Endodermal cell (in vitro differentiated cells): ENCODE measurements around the gene RAD51D. TPM values are rescaled to one million over a fixed set of nuclear protein-coding genes. Genes with fewer than 3 reads are reported as not detected.

Source experiments
- DNase-seq: peaks from one replicate; pipeline ENCODE4 v3.0.0-alpha.2; 2017
- H3K27ac ChIP-seq: 2 replicates; pipeline ENCODE4 v1.5.1; 2013; ENCODE audit warnings: mild to moderate bottlenecking, low read depth, low read length, moderate library complexity
- H3K27me3 ChIP-seq: 2 replicates; pipeline ENCODE4 v1.6.1; 2013; ENCODE audit warnings: mild to moderate bottlenecking, low read length, moderate library complexity; ENCODE audit not compliant: insufficient read depth, control insufficient read depth, poor library complexity, severe bottlenecking
- H3K36me3 ChIP-seq: 2 replicates; pipeline ENCODE4 v1.7.0; 2013; ENCODE audit warnings: mild to moderate bottlenecking, low read length, moderate library complexity; ENCODE audit not compliant: control insufficient read depth, insufficient read depth
- H3K4me1 ChIP-seq: one replicate; pipeline ENCODE4 v1.7.0; 2013; ENCODE audit warnings: low read length; ENCODE audit not compliant: control insufficient read depth, insufficient read depth
- H3K4me3 ChIP-seq: 2 replicates; pipeline ENCODE4 v1.5.1; 2013; ENCODE audit warnings: mild to moderate bottlenecking, low read length, moderate library complexity
- H3K9ac ChIP-seq: 2 replicates; pipeline ENCODE4 v1.6.1; 2013; ENCODE audit warnings: mild to moderate bottlenecking, low read length, moderate library complexity; ENCODE audit not compliant: poor library complexity, severe bottlenecking; ENCODE audit errors: extremely low read depth
- H3K9me3 ChIP-seq: 2 replicates; pipeline ENCODE4 v1.6.1; 2013; ENCODE audit warnings: mild to moderate bottlenecking, low read length, moderate library complexity; ENCODE audit not compliant: control insufficient read depth
- H3K27ac Mint-ChIP-seq: 2 replicates; pipeline ENCODE4 v1.8.0; 2020; ENCODE audit warnings: mixed read lengths
- H3K27me3 Mint-ChIP-seq: 2 replicates; pipeline ENCODE4 v1.8.0; 2021; ENCODE audit warnings: mild to moderate bottlenecking, mixed read lengths; ENCODE audit not compliant: insufficient read depth
- H3K36me3 Mint-ChIP-seq: 2 replicates; pipeline ENCODE4 v1.8.0; 2020; ENCODE audit warnings: low read depth, mixed read lengths
- H3K4me1 Mint-ChIP-seq: 2 replicates; pipeline ENCODE4 v1.8.0; 2020; ENCODE audit warnings: mixed read lengths
- H3K4me3 Mint-ChIP-seq: 2 replicates; pipeline ENCODE4 v1.8.0; 2020; ENCODE audit warnings: mild to moderate bottlenecking, moderate library complexity, mixed read lengths
- H3K9me3 Mint-ChIP-seq: 2 replicates; pipeline ENCODE4 v1.8.0; 2020; ENCODE audit warnings: mild to moderate bottlenecking, mixed read lengths
- CTCF ChIP-seq: fragments of 200-600 bp; sonication (generic); conservative IDR thresholded peaks from 2 replicates; pipeline ENCODE4 v1.5.0; 2021; ENCODE audit warnings: antibody characterized with exemption, mild to moderate bottlenecking
- WGBS, 2 experiments: methylation state at CpG; one replicate each; pipeline versions ENCODE4 v1.1.5 to v1.1.7; 2013; ENCODE audit warnings: missing lambda C conversion rate in 2 of 2, mixed read lengths in 1 of 2; ENCODE audit not compliant: insufficient coverage in 1 of 2, insufficient read length in 1 of 2; 5-methylcytosine and 5-hydroxymethylcytosine counted together
- total RNA-seq, 2 donors: library from RNA; stranded (reverse); fragmentation: NEBNext Ultra II Directional in 1 of 2; extraction: Animal tissue kit (Norgen Biotek cat#: 25700) in 1 of 2; gene quantifications; 2 replicates in 1 of 2; 3 replicates in 1 of 2; pipeline ENCODE4 v1.2.1, GENCODE V29; 2021

The RAD51D gene
- total RNA-seq, 2 donors from 2014 or later, result 24.8 to 26.0 TPM

GRCh38 chr17:35084987-35085386 is 34.7 kb downstream of the RAD51D start:
- H3K9me3 ChIP-seq, result no peaks in the 10 kb centered on the region
- no peak overlapping the region for H3K4me3 ChIP-seq
- no peaks in the 10 kb centered on the region for H3K36me3 ChIP-seq
- WGBS, 2 experiments, result 80 to 88% methylated on average over 2 of the region's 2 CpGs
- no peaks in the 10 kb centered on the region for H3K27me3 ChIP-seq
- no peak overlapping the region for H3K9ac ChIP-seq
- Mint-ChIP-seq H3K27me3 (no peaks in the 10 kb centered on the region), H3K27ac (no peak overlapping the region), H3K9me3 (no peaks in the 10 kb centered on the region), H3K36me3 (peaks cover 2% of the 10 kb centered on the region), H3K4me3 (no peak overlapping the region), H3K4me1 (peaks cover 60% of the 10 kb centered on the region)
- no peak for DNase-seq
- peaks cover 5% of the 10 kb centered on the region for H3K4me1 ChIP-seq
- no peak for TF ChIP-seq CTCF
- H3K27ac ChIP-seq, result no peak overlapping the region

GRCh38 chr17:35083071-35083470 is 36.6 kb downstream of the RAD51D start:
- H3K27ac ChIP-seq, result no peak overlapping the region
- peaks cover 62% of the 10 kb centered on the region for H3K4me1 Mint-ChIP-seq
- H3K36me3 Mint-ChIP-seq, result peaks cover 2% of the 10 kb centered on the region
- H3K27me3 ChIP-seq, result no peaks in the 10 kb centered on the region
- H3K9ac ChIP-seq, result no peak overlapping the region
- H3K4me3 ChIP-seq, result no peak overlapping the region
- no peaks in the 10 kb centered on the region for H3K36me3 ChIP-seq
- H3K27me3 Mint-ChIP-seq, result no peaks in the 10 kb centered on the region
- H3K9me3 Mint-ChIP-seq, result no peaks in the 10 kb centered on the region
- no peaks in the 10 kb centered on the region for H3K9me3 ChIP-seq
- H3K4me3 Mint-ChIP-seq, result no peak overlapping the region
- DNase-seq, result no peak
- H3K27ac Mint-ChIP-seq, result peak overlapping the region; percentile 6
- peaks cover 8% of the 10 kb centered on the region for H3K4me1 ChIP-seq
- TF ChIP-seq CTCF, result no peak
- whole genome bisulfite sequencing, 2 experiments, result 75 to 94% methylated on average over 2 of the region's 2 CpGs

GRCh38 chr17:35082073-35082657 is 37.5 kb downstream of the RAD51D start:
- H3K9me3 ChIP-seq, result no peaks in the 10 kb centered on the region
- peaks cover 11% of the 10 kb centered on the region for H3K4me1 ChIP-seq
- H3K36me3 ChIP-seq, result no peaks in the 10 kb centered on the region
- H3K4me3 ChIP-seq, result no peak overlapping the region
- DNase-seq, result no peak
- Mint-ChIP-seq H3K9me3 (no peaks in the 10 kb centered on the region), H3K36me3 (peaks cover 2% of the 10 kb centered on the region), H3K27ac (no peak overlapping the region), H3K4me1 (peaks cover 61% of the 10 kb centered on the region), H3K27me3 (no peaks in the 10 kb centered on the region), H3K4me3 (no peak overlapping the region)
- H3K27me3 ChIP-seq, result no peaks in the 10 kb centered on the region
- no peak overlapping the region for H3K9ac ChIP-seq
- H3K27ac ChIP-seq, result no peak overlapping the region
- no peak for TF ChIP-seq CTCF
- 74 to 78% methylated on average over 2 to 3 of the region's 3 CpGs for WGBS, 2 experiments
